ENCODE results near the gene YWHAQ.

YWHAQ gene

GRCh38 chr2:9630736-9631552 lies at the start of gene YWHAQ:
Gene YWHAQ, minus strand, starts transcription at chr2:9630997. Its CDS starts 545 bp downstream, at chr2:9630452.
- peak; percentile 96 for DNase-seq (ENCODE audit: low read depth)

- no peak for DNase-seq (ENCODE audit: low read depth)
Observed at GRCh38 chr2:9680082-9680481, 49.3 kb upstream of the YWHAQ start.

- no peak for DNase-seq (ENCODE audit: low read depth)
Observed at GRCh38 chr2:9679218-9679617, 48.4 kb upstream of the YWHAQ start.

- DNase-seq (ENCODE audit: low read depth) = no peak
Observed at GRCh38 chr2:9678544-9678943, 47.7 kb upstream of the YWHAQ start.

GRCh38 chr2:9675415-9676351 lies 44.9 kb upstream of the YWHAQ start:
- no peak for DNase-seq (ENCODE audit: low read depth)

- DNase-seq (ENCODE audit: low read depth) = no peak
Observed at GRCh38 chr2:9674891-9675414, 44.2 kb upstream of the YWHAQ start.

GRCh38 chr2:9673914-9674481 lies 43.2 kb upstream of the YWHAQ start:
- no peak for DNase-seq (ENCODE audit: low read depth)

- no peak for DNase-seq (ENCODE audit: low read depth)
Observed at GRCh38 chr2:9668687-9669345, 38.0 kb upstream of the YWHAQ start.

- no peak for DNase-seq (ENCODE audit: low read depth)
Observed at GRCh38 chr2:9667826-9668225, 37.0 kb upstream of the YWHAQ start.

GRCh38 chr2:9666306-9666705 lies 35.5 kb upstream of the YWHAQ start:
- DNase-seq (ENCODE audit: low read depth) = no peak

- no peak for DNase-seq (ENCODE audit: low read depth)
Observed at GRCh38 chr2:9665898-9666297, 35.1 kb upstream of the YWHAQ start.

- DNase-seq (ENCODE audit: low read depth) = no peak
Observed at GRCh38 chr2:9664365-9664764, 33.6 kb upstream of the YWHAQ start.

GRCh38 chr2:9663008-9663879 lies 32.4 kb upstream of the YWHAQ start:
- DNase-seq (ENCODE audit: low read depth) = no peak

- DNase-seq (ENCODE audit: low read depth) = no peak
Observed at GRCh38 chr2:9661261-9661660, 30.5 kb upstream of the YWHAQ start.

GRCh38 chr2:9660781-9661180 lies 30.0 kb upstream of the YWHAQ start:
- DNase-seq (ENCODE audit: low read depth) = no peak

- DNase-seq (ENCODE audit: low read depth) = no peak
Observed at GRCh38 chr2:9660154-9660553, 29.4 kb upstream of the YWHAQ start.

GRCh38 chr2:9658972-9659371 lies 28.2 kb upstream of the YWHAQ start:
- no peak for DNase-seq (ENCODE audit: low read depth)

- DNase-seq (ENCODE audit: low read depth) = no peak
Observed at GRCh38 chr2:9657731-9658130, 26.9 kb upstream of the YWHAQ start.

GRCh38 chr2:9657083-9657482 lies 26.3 kb upstream of the YWHAQ start:
- DNase-seq (ENCODE audit: low read depth) = no peak

- DNase-seq (ENCODE audit: low read depth) = peak; percentile 25
Observed at GRCh38 chr2:9656270-9656766, 25.5 kb upstream of the YWHAQ start.

Measured in stimulated activated CD8-positive, alpha-beta memory T cell treated with anti-CD3 and anti-CD28 coated beads, Interleukin-12 subunit alpha, Interleukin-12 subunit beta, amount 100 ng/mL, for 4 hours (primary cell).